GM18517 (cell line): Measurements from ENCODE around the gene SLC28A1.
"Not testable (repeated sequence)": the region's sequence is repeated elsewhere in the genome, so short reads cannot be mapped to it uniquely, and the experiment has no call there.

Experiments used
- ATAC-seq: cut with Tn5 transposase; IDR thresholded peaks from one replicate; pipeline ENCODE4 v1.9.1; 2021; ENCODE audit warnings: mild to moderate bottlenecking, moderate library complexity; ENCODE audit not compliant: unreplicated experiment

Gene SLC28A1

GRCh38 chr15:84862214-84862975 is 22.1 kb upstream of the SLC28A1 start:
- ATAC-seq: no peak

- ATAC-seq: no peak
Observed at GRCh38 chr15:84863565-84864443, 20.7 kb upstream of the SLC28A1 start.

- ATAC-seq: no peak
Observed at GRCh38 chr15:84864444-84864795, 20.0 kb upstream of the SLC28A1 start.

GRCh38 chr15:84865074-84865569 is 19.3 kb upstream of the SLC28A1 start:
- ATAC-seq: no peak

- no peak for ATAC-seq
Observed at GRCh38 chr15:84868037-84868880, 16.2 kb upstream of the SLC28A1 start.

GRCh38 chr15:84869510-84869909 is 15.0 kb upstream of the SLC28A1 start:
- no peak for ATAC-seq

GRCh38 chr15:84871428-84871985 is 13.0 kb upstream of the SLC28A1 start:
- ATAC-seq: no peak

- ATAC-seq: no peak
Observed at GRCh38 chr15:84872009-84872910, 12.2 kb upstream of the SLC28A1 start.

GRCh38 chr15:84873997-84874396 is 10.5 kb upstream of the SLC28A1 start:
- ATAC-seq: no peak

GRCh38 chr15:84874981-84875699 is 9.3 kb upstream of the SLC28A1 start:
- no peak for ATAC-seq

GRCh38 chr15:84876269-84876668 is 8.2 kb upstream of the SLC28A1 start:
- no peak for ATAC-seq

GRCh38 chr15:84877701-84878100 is 6.8 kb upstream of the SLC28A1 start:
- ATAC-seq: not testable (repeated sequence)

GRCh38 chr15:84878504-84878903 is 6.0 kb upstream of the SLC28A1 start:
- no peak for ATAC-seq

GRCh38 chr15:84879088-84879780 is 5.2 kb upstream of the SLC28A1 start:
- ATAC-seq: no peak

- ATAC-seq: no peak
Observed at GRCh38 chr15:84880007-84880406, 4.5 kb upstream of the SLC28A1 start.

GRCh38 chr15:84880822-84881519 is 3.5 kb upstream of the SLC28A1 start:
- no peak for ATAC-seq

- ATAC-seq: no peak
Observed at GRCh38 chr15:84881520-84881830, 3.0 kb upstream of the SLC28A1 start.

GRCh38 chr15:84883466-84883865 is 996 bp upstream of the SLC28A1 start:
- ATAC-seq: no peak
